ENCODE data around the gene SIRPB2. TPM values are rescaled to one million over a fixed set of nuclear protein-coding genes. Genes with fewer than 3 reads are reported as not detected.
A peak's percentile ranks its signal among the peaks of the same experiment; 100 is the strongest.

Gene SIRPB2
- total RNA-seq, 1 experiment from 2014 or later: not detected

GRCh38 chr20:1533059-1533458, 41.8 kb upstream of the SIRPB2 start:
- Histone ChIP-seq H3K9me3 (ENCODE audit: control insufficient read depth, low read depth, low read length) (no peaks in the 10 kb centered on the region), H3K79me1 (ENCODE audit: insufficient read depth, low read depth, low read length, poor library complexity, severe bottlenecking) (no peaks in the 10 kb centered on the region), H3K56ac (ENCODE audit: insufficient read length, low read depth, low read length) (no peak overlapping the region), H3K9ac (ENCODE audit: extremely low read depth, insufficient read length, low read length) (no peak overlapping the region), H3K4ac (ENCODE audit: low read depth, low read length) (no peak overlapping the region), H4K8ac (replicated peaks; ENCODE audit: insufficient read length, low read depth, low read length) (no peak overlapping the region), H3K23me2 (ENCODE audit: insufficient read length, low read depth, low read length, poor library complexity, severe bottlenecking) (no peaks in the 10 kb centered on the region), H3T11ph (ENCODE audit: low read length) (no peak overlapping the region), H3K4me2 (ENCODE audit: insufficient read depth, insufficient read length, low read length) (no peak overlapping the region), H2AFZ (ENCODE audit: low read length) (no peak overlapping the region), H2BK120ac (ENCODE audit: low read depth, low read length, poor library complexity, severe bottlenecking) (no peak overlapping the region), H2BK12ac (ENCODE audit: insufficient read length, low read depth, low read length) (no peak overlapping the region), H3K14ac (ENCODE audit: insufficient read depth, low read length) (no peak overlapping the region), H4K5ac (ENCODE audit: insufficient read length, low read depth, low read length) (no peak overlapping the region), H3K4me1 (ENCODE audit: insufficient read depth, low read length) (no peaks in the 10 kb centered on the region), H4K20me1 (ENCODE audit: control insufficient read depth, insufficient read depth, insufficient read length) (no peaks in the 10 kb centered on the region), H2BK5ac (ENCODE audit: insufficient read length, low read length) (no peak overlapping the region), H4K91ac (ENCODE audit: insufficient read length, low read depth, low read length) (no peak overlapping the region), H3K23ac (ENCODE audit: insufficient read length, low read depth, low read length) (no peak overlapping the region), H2AK5ac (ENCODE audit: insufficient read length, low read length) (no peak overlapping the region), H3K79me2 (ENCODE audit: insufficient read depth, low read length) (no peaks in the 10 kb centered on the region), H3K18ac (ENCODE audit: insufficient read length, low read depth, low read length) (no peak overlapping the region), H2BK15ac (ENCODE audit: low read depth, low read length) (no peak overlapping the region), H3K27ac (ENCODE audit: insufficient read length, low read depth, low read length) (no peak overlapping the region), H2BK20ac (ENCODE audit: low read depth, low read length, poor library complexity, severe bottlenecking) (no peak overlapping the region), H3K27me3 (ENCODE audit: insufficient read depth, low read length) (no peaks in the 10 kb centered on the region)
- DNase-seq: peak; percentile 41
- WGBS (ENCODE audit: extremely low coverage, insufficient read length, low lambda C conversion rate): no CpG with 5 or more reads among the region's 4 CpGs
- Mint-ChIP-seq H3K36me3 (ENCODE audit: insufficient read depth in 1 of 3, low read depth in 3 of 3) (no peaks in the 10 kb centered on the region), H3K27me3 (ENCODE audit: low read depth) (peaks cover 9% of the 10 kb centered on the region), H3K4me1 (peaks cover 2 to 4% of the 10 kb centered on the region in 2 experiments; a peak in 2 of 4 replicates), H3K4me3 (no peak overlapping the region), H3K27ac (no peak overlapping the region; a peak in 1 of 7 replicates), H3K9me3 (no peaks in the 10 kb centered on the region)
- peak; percentile 51; the same call in 2 of the 3 replicates for TF ChIP-seq CTCF (conservative IDR thresholded peaks at IDR 0.05)
